DND-41 (cell line): ENCODE data around the gene PLIN4.

Experiments
- ATAC-seq: fragments of 200-7000 bp; cut with Tn5 transposase; 3 replicates; pipeline ENCODE4 v1.9.1; 2021; ENCODE audit warnings: low read depth; ENCODE audit not compliant: insufficient read depth
- DNase-seq: peaks from one replicate; pipeline ENCODE4 v3.0.0-alpha.2; 2020
- H2AFZ ChIP-seq: 2 replicates; pipeline ENCODE4 v1.6.0; 2012; ENCODE audit warnings: low read depth, low read length
- H3K27ac ChIP-seq: 2 replicates; pipeline ENCODE4 v1.5.1; 2012; ENCODE audit warnings: low read length, inconsistent platforms
- H3K27me3 ChIP-seq: fragments of 200-600 bp; sonication (generic); 2 replicates; pipeline ENCODE4 v1.6.0; 2012; ENCODE audit warnings: low read length, mild to moderate bottlenecking, inconsistent platforms; ENCODE audit not compliant: insufficient read depth, poor library complexity
- H3K36me3 ChIP-seq: 2 replicates; pipeline ENCODE4 v1.5.1; 2012; ENCODE audit warnings: low read length, inconsistent platforms; ENCODE audit not compliant: insufficient read depth
- H3K4me1 ChIP-seq: 2 replicates; pipeline ENCODE4 v1.5.1; 2012; ENCODE audit warnings: mild to moderate bottlenecking, low read length; ENCODE audit not compliant: insufficient read depth
- H3K4me2 ChIP-seq: 2 replicates; pipeline ENCODE4 v1.6.0; 2012; ENCODE audit warnings: mild to moderate bottlenecking, moderate library complexity, low read length, inconsistent platforms; ENCODE audit not compliant: insufficient read depth
- H3K4me3 ChIP-seq, 2 experiments: fragments of 200-600 bp in 1 of 2; shearing (Covaris generic) in 1 of 2; 2 replicates each; pipeline ENCODE4 v1.5.1; 2012 to 2016; ENCODE audit warnings: inconsistent platforms in 2 of 2, low read length in 2 of 2, mild to moderate bottlenecking in 2 of 2, low read depth in 1 of 2, moderate library complexity in 1 of 2
- H3K79me2 ChIP-seq: 2 replicates; pipeline ENCODE4 v1.6.0; 2012; ENCODE audit warnings: low read length, inconsistent platforms; ENCODE audit not compliant: insufficient read depth
- H3K9ac ChIP-seq: 2 replicates; pipeline ENCODE4 v1.6.0; 2012; ENCODE audit warnings: low read depth, mild to moderate bottlenecking, inconsistent platforms, low read length, moderate library complexity
- H3K9me3 ChIP-seq: 2 replicates; pipeline ENCODE4 v1.5.1; 2012; ENCODE audit warnings: low read length, moderate library complexity, mild to moderate bottlenecking, inconsistent platforms; ENCODE audit not compliant: insufficient read depth, severe bottlenecking
- H4K20me1 ChIP-seq: 2 replicates; pipeline ENCODE4 v1.6.0; 2012; ENCODE audit warnings: low read length; ENCODE audit not compliant: insufficient read depth
- CTCF ChIP-seq: IDR thresholded peaks from 2 replicates; pipeline ENCODE4 v1.5.1; 2012; ENCODE audit warnings: borderline replicate concordance, low read length, moderate library complexity, mild to moderate bottlenecking; ENCODE audit not compliant: poor library complexity, severe bottlenecking; ENCODE audit errors: extremely low read depth
- EZH2 ChIP-seq: IDR thresholded peaks from 3 replicates; pipeline ENCODE4 v1.6.1; 2012; ENCODE audit warnings: borderline replicate concordance, low read depth, mild to moderate bottlenecking, moderate library complexity, low read length, inconsistent platforms; ENCODE audit not compliant: severe bottlenecking

Gene PLIN4

DNA sequence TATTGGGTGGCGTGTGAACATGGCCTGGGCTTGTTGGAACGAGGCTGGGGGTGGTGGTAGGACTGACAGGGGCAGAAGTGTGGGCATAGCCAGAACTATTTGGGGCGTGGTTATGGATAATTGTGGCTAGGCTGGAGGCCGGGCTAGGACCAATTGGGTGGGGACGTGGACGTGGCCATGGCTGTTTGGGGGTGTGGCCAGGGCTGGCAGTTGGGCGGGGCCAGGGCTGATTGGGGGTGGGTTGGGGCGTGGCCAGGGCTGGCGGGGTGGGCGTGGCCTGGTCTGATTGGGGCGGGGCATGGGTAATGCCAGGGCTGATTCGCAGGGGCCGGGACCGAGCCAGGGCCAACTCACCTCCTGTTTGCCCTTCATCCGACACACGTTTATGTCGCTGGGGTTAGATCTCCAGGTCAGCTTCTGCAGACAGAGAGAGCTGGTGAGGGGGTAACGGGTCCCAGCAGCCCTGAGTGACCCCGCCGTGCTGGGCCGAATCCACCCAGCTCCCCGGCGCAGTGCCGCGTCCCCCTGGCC lies 38.4 kb upstream of the PLIN4 start:
- Histone ChIP-seq H3K27me3 (no peaks in the 10 kb centered on the region), H3K27ac (no peak overlapping the region), H3K79me2 (no peaks in the 10 kb centered on the region), H3K9ac (no peak overlapping the region), H3K36me3 (no peaks in the 10 kb centered on the region), H2AFZ (no peak overlapping the region), H4K20me1 (no peaks in the 10 kb centered on the region), H3K9me3 (no peaks in the 10 kb centered on the region), H3K4me1 (peaks cover 3% of the 10 kb centered on the region; the same call in 1 of the 2 replicates), H3K4me2 (no peak overlapping the region), H3K4me3 (no peak overlapping the region)
- TF ChIP-seq EZH2 (no peak), CTCF (no peak)
- ATAC-seq (peak; percentile 19; the same call in 1 of the 3 replicates), DNase-seq (peak; percentile 32)

- Histone ChIP-seq H3K36me3 (no peaks in the 10 kb centered on the region), H3K9ac (no peak overlapping the region), H3K9me3 (no peaks in the 10 kb centered on the region), H3K27ac (no peak overlapping the region), H3K27me3 (no peaks in the 10 kb centered on the region), H4K20me1 (no peaks in the 10 kb centered on the region), H2AFZ (no peak overlapping the region), H3K4me2 (no peak overlapping the region), H3K4me1 (peaks cover 3% of the 10 kb centered on the region; the same call in 1 of the 2 replicates), H3K79me2 (no peaks in the 10 kb centered on the region), H3K4me3 (no peak overlapping the region)
- ATAC-seq (peak; percentile 31; the same call in 1 of the 3 replicates), DNase-seq (peak; percentile 18)
- no peak for TF ChIP-seq CTCF
- no peak for TF ChIP-seq EZH2
These were observed 37.6 kb upstream of the PLIN4 start for GRCh38 chr19:4555657-4556561.

DNA sequence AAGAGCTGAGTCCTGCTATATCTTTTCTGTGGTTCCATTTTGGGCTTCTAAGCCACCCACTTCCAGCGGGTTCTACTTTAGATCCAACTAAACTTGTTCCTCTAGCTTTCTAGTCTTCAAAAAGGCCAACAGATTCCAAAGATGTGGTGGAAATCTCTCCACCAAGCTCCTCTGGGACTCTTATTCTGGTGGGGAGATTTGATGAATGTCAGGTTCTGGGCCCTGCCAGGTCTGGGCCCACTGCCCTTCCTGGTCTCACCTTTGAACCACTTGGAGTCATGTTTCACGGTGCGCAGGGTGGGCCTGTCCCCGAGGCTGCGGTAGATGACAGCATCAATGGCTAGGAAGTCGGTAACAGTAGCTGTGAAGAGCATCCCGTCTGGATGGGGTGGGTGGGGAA lies 36.4 kb upstream of the PLIN4 start:
- Histone ChIP-seq H3K27ac (no peak overlapping the region), H3K27me3 (no peaks in the 10 kb centered on the region), H3K36me3 (no peaks in the 10 kb centered on the region), H4K20me1 (no peaks in the 10 kb centered on the region), H3K4me2 (no peak overlapping the region), H3K79me2 (no peaks in the 10 kb centered on the region), H3K4me3 (no peak overlapping the region), H3K9me3 (no peaks in the 10 kb centered on the region), H3K9ac (no peak overlapping the region), H3K4me1 (peaks cover 3% of the 10 kb centered on the region; the same call in 1 of the 2 replicates), H2AFZ (no peak overlapping the region)
- ATAC-seq (no peak), DNase-seq (no peak)
- TF ChIP-seq CTCF = no peak
- no peak for TF ChIP-seq EZH2
